A549 (cell line): ENCODE measurements around the gene TUBB6. TPM values are rescaled to one million over a fixed set of nuclear protein-coding genes. Genes with fewer than 3 reads are reported as not detected.

Experiments used
- ATAC-seq, 2 experiments: fragments of 200-7000 bp in 1 of 2; fragments of >200 bp in 1 of 2; cut with Nextera tagmentation in 1 of 2; cut with Tn5 transposase in 1 of 2; 3 replicates each; pipeline versions ENCODE4 v1.8.0 to v1.9.1; 2018 to 2020; ENCODE audit warnings: mild to moderate bottlenecking in 1 of 2, moderate library complexity in 1 of 2
- CTCF ChIA-PET: fragments of 300-600 bp; sonication (Branson Sonifier 250); formaldehyde crosslinking; extraction: SDS; loops from one replicate; lab custom pipeline; 2021; ENCODE audit warnings: antibody characterized with exemption, inconsistent platforms; lab: Yijun Ruan, JAX
- POLR2A ChIA-PET: fragments of 350-600 bp; formaldehyde crosslinking; extraction: SDS; loops from one replicate; lab custom pipeline; 2021; ENCODE audit warnings: antibody characterized with exemption, inconsistent platforms; lab: Yijun Ruan, JAX
- DNase-seq, 2 experiments: peaks; one replicate each; pipeline versions ENCODE4 v3.0.0 to v3.0.0-alpha.2; 2011 to 2016; ENCODE audit warnings: low read depth in 1 of 2, low spot score in 1 of 2
- FAIRE-seq: peaks from 2 replicates; lab custom pipeline; 2011; peaks lifted over from hg19 to GRCh38; lab: Jason Lieb, UNC
- H3K27ac ChIP-seq, 2 experiments: fragments of >200 bp; sonication (Bioruptor Twin); formaldehyde crosslinking; 3 replicates each; pipeline ENCODE4 v1.5.1; 2016 to 2017
- H3K4me1 ChIP-seq: fragments of >200 bp; sonication (Bioruptor Twin); formaldehyde crosslinking; 3 replicates; pipeline ENCODE4 v1.6.1; 2016
- H3K4me2 ChIP-seq: fragments of >200 bp; sonication (Bioruptor Twin); formaldehyde crosslinking; 3 replicates; pipeline ENCODE4 v1.6.1; 2016
- H3K4me3 ChIP-seq: fragments of >200 bp; sonication (Bioruptor Twin); formaldehyde crosslinking; 3 replicates; pipeline ENCODE4 v1.5.1; 2016
- H3K9me3 ChIP-seq: fragments of >200 bp; sonication (Bioruptor Twin); formaldehyde crosslinking; 3 replicates; pipeline ENCODE4 v1.6.1; 2016
- BCL3 ChIP-seq: fragments of >200 bp; sonication (Bioruptor Twin); formaldehyde crosslinking; IDR thresholded peaks from 3 replicates; pipeline ENCODE4 v1.6.1; 2016
- CEBPB ChIP-seq, 2 experiments: fragments of >200 bp in 1 of 2; sonication (Bioruptor Twin) in 1 of 2; formaldehyde crosslinking in 1 of 2; IDR thresholded peaks; 2 replicates each; pipeline ENCODE4 v1.6.1; 2012 to 2016
- E2F6 ChIP-seq: IDR thresholded peaks from 2 replicates; pipeline ENCODE4 v1.6.1; 2012; ENCODE audit warnings: low read depth, borderline replicate concordance
- ESRRA ChIP-seq: fragments of 150-350 bp; IDR thresholded peaks from 2 replicates; pipeline ENCODE4 v1.6.1; 2014; ENCODE audit warnings: mild to moderate bottlenecking, low read length, borderline replicate concordance
- FOSL2 ChIP-seq, 2 experiments: fragments of 450-650 bp in 1 of 2; fragments of >200 bp in 1 of 2; sonication (Bioruptor Twin) in 1 of 2; formaldehyde crosslinking; IDR thresholded peaks; 2 replicates each; pipeline versions ENCODE4 v1.5.0 to v1.6.1; 2016 to 2020; ENCODE audit warnings: mild to moderate bottlenecking in 1 of 2, moderate library complexity in 1 of 2
- HEYL ChIP-seq: fragments of 250-450 bp; sonication (Bioruptor Pico); IDR thresholded peaks from 2 replicates; pipeline ENCODE4 v1.8.0; 2021; ENCODE audit warnings: mild to moderate bottlenecking, moderate library complexity
- HOXB13 ChIP-seq: fragments of 250-450 bp; sonication (Bioruptor Pico); IDR thresholded peaks from 2 replicates; pipeline ENCODE4 v1.5.0; 2020; ENCODE audit warnings: low read depth, mild to moderate bottlenecking, moderate library complexity
- JUN ChIP-seq, 2 experiments: fragments of >200 bp; sonication (Bioruptor Twin); formaldehyde crosslinking; IDR thresholded peaks; 2 replicates in 1 of 2; 3 replicates in 1 of 2; pipeline ENCODE4 v1.6.1; 2016 to 2017
- JUNB ChIP-seq: fragments of >200 bp; sonication (Bioruptor Twin); formaldehyde crosslinking; IDR thresholded peaks from 2 replicates; pipeline ENCODE4 v1.6.1; 2016
- KDM1A ChIP-seq: fragments of 200-600 bp; sonication (generic); IDR thresholded peaks from 2 replicates; pipeline ENCODE4 v1.6.1; 2016; ENCODE audit warnings: low read depth, mild to moderate bottlenecking
- MAX ChIP-seq: IDR thresholded peaks from 2 replicates; pipeline ENCODE4 v1.6.1; 2012
- MAZ ChIP-seq: fragments of 150-350 bp; IDR thresholded peaks from 2 replicates; pipeline ENCODE4 v1.6.1; 2014; ENCODE audit warnings: antibody characterized with exemption, low read depth, low read length, borderline replicate concordance
- NR3C1 ChIP-seq: fragments of >200 bp; sonication (Bioruptor Twin); formaldehyde crosslinking; IDR thresholded peaks from 3 replicates; pipeline ENCODE4 v1.6.1; 2017
- PHF8 ChIP-seq: fragments of 200-600 bp; sonication (generic); IDR thresholded peaks from 2 replicates; pipeline ENCODE4 v1.6.1; 2016; ENCODE audit warnings: low read depth, mild to moderate bottlenecking, antibody characterized with exemption, moderate library complexity, borderline replicate concordance
- REST ChIP-seq: fragments of 200-600 bp; sonication (generic); IDR thresholded peaks from 2 replicates; pipeline ENCODE4 v1.6.1; 2016; ENCODE audit warnings: antibody characterized with exemption, mild to moderate bottlenecking, moderate library complexity
- SREBF2 ChIP-seq: fragments of 450-650 bp; IDR thresholded peaks from 2 replicates; pipeline ENCODE4 v1.6.1; 2014; ENCODE audit warnings: mild to moderate bottlenecking, moderate library complexity
- ZC3H11A ChIP-seq: fragments of 450-650 bp; IDR thresholded peaks from 2 replicates; pipeline ENCODE4 v1.6.1; 2014; ENCODE audit warnings: antibody characterized with exemption, mild to moderate bottlenecking
- WGBS: methylation state at CpG from one replicate; pipeline ENCODE4 v1.1.6; 2017; ENCODE audit errors: missing lambda C conversion rate; 5-methylcytosine and 5-hydroxymethylcytosine counted together
- polyA plus RNA-seq, 4 experiments: library from polyadenylated mRNA; depleted of rRNA in 3 of 4; stranded (reverse); fragments of >200 nt; fragmentation: RNase III in 1 of 4; extraction: RNeasy Plus Mini Kit Qiagen cat#74134 plus additional on column Dnase treatment in 1 of 4; gene quantifications; 2 replicates in 3 of 4; 3 replicates in 1 of 4; pipeline ENCODE4 v1.2.3, GENCODE V29; 2011 to 2017

Gene TUBB6
- polyA plus RNA-seq, 2 of the 4 experiments (the other 2 are of a cell fraction) = 88.5 to 235 TPM

- DNase-seq (peak; percentile 43 to 75), FAIRE-seq (no peak), ATAC-seq (peak; percentile 84 to 91)
- TF ChIP-seq PHF8 = peak; percentile 52; the same call in 1 of the 2 replicates
- peak in 1 of 2 experiments; percentile 43; a peak in 2 of 4 replicates for TF ChIP-seq CEBPB (IDR thresholded peaks at IDR 0.05)
- TF ChIP-seq JUN (IDR thresholded peaks at IDR 0.05) = peak in 1 of 2 experiments; percentile 64; a peak in 4 of 5 replicates
- TF ChIP-seq ESRRA = no peak
- peak; percentile 60 for TF ChIP-seq FOSL2 (IDR thresholded peaks at IDR 0.05)
- peak; percentile 92 for TF ChIP-seq FOSL2 (CRISPR knock-in tag; IDR thresholded peaks at IDR 0.05)
- 0 out of 2 replicates have a peak, but pooled peaks have one; percentile 38 for TF ChIP-seq JUNB
- TF ChIP-seq MAX = peak; percentile 73; the same call in 1 of the 2 replicates
- TF ChIP-seq SREBF2 = no peak
- POLR2A ChIA-PET = interaction anchor here (0.6 to 2.4 kb wide), 5 partner anchors 11 to 69 kb away, joined by 3 to 8 read pairs (median 5); partner anchors contain the start of gene AFG3L2
- H3K4me3 ChIP-seq = peak overlapping the region; percentile 62
- H3K4me1 ChIP-seq = peaks cover 11% of the 10 kb centered on the region
- peak overlapping the region; percentile 85 for H3K4me2 ChIP-seq
- peaks cover 20% of the 10 kb centered on the region for H3K9me3 ChIP-seq
- peak overlapping the region; percentile 82 to 99 for H3K27ac ChIP-seq
- 0% methylated on average over 10 of the region's 81 CpGs for WGBS
- CTCF ChIA-PET = interaction anchor here (0.6 to 3.8 kb wide), 3 partner anchors 19 to 51 kb away, joined by 3 to 18 read pairs (median 7); no protein-coding TSS in a partner anchor
Observed at GRCh38 chr18:12308386-12309100, 502 bp downstream of the TUBB6 start.

- no peak for DNase-seq
- H3K4me1 ChIP-seq = peaks cover 11% of the 10 kb centered on the region
- FAIRE-seq = no peak
- 89% methylated on average over 7 of the region's 7 CpGs for WGBS
- CTCF ChIA-PET = interaction anchor here (1.9 to 3.8 kb wide), 2 partner anchors 18 to 38 kb away, joined by 4 to 18 read pairs; no protein-coding TSS in a partner anchor
- peak overlapping the region; percentile 62 for H3K4me3 ChIP-seq
- no peak for TF ChIP-seq HEYL
- TF ChIP-seq MAZ = no peak
- TF ChIP-seq E2F6 = no peak
- no peak for TF ChIP-seq NR3C1
- no peak for TF ChIP-seq ZC3H11A
- TF ChIP-seq HOXB13 (CRISPR knock-in tag) = no peak
- H3K4me2 ChIP-seq = peak overlapping the region; percentile 85
- no peak for ATAC-seq
- peaks cover 20% of the 10 kb centered on the region for H3K9me3 ChIP-seq
- H3K27ac ChIP-seq = peak overlapping the region; percentile 82 to 99
- POLR2A ChIA-PET = interaction anchor here (0.6 to 2.4 kb wide), 4 partner anchors 22 to 250 kb away, joined by 5 to 14 read pairs (median 8); partner anchors contain the start of gene AFG3L2
Observed at GRCh38 chr18:12309683-12310198, 1.7 kb downstream of the TUBB6 start.

- CTCF ChIA-PET = interaction anchor here (1.9 to 3.8 kb wide), 2 partner anchors 17 to 39 kb away, joined by 4 to 18 read pairs; no protein-coding TSS in a partner anchor
- ATAC-seq (no peak), FAIRE-seq (no peak), DNase-seq (no peak)
- POLR2A ChIA-PET = no interaction called here
- TF ChIP-seq KDM1A (no peak), BCL3 (no peak), REST (peak; percentile 52; the same call in 1 of the 2 replicates)
- H3K4me1 ChIP-seq = peaks cover 8% of the 10 kb centered on the region
- no peak overlapping the region for H3K4me2 ChIP-seq
- WGBS = 95% methylated on average over 6 of the region's 6 CpGs
- H3K4me3 ChIP-seq = no peak overlapping the region
- H3K9me3 ChIP-seq = peaks cover 20% of the 10 kb centered on the region
- no peak overlapping the region for H3K27ac ChIP-seq
Observed at GRCh38 chr18:12310762-12311161, 2.7 kb downstream of the TUBB6 start.
